Upper lobe of left lung (tissue), 6 donors: Measurements from ENCODE around the gene ROR2. TPM values are rescaled to one million over a fixed set of nuclear protein-coding genes. Genes with fewer than 3 reads are reported as not detected.
"Not testable (repeated sequence)": the region's sequence is repeated elsewhere in the genome, so short reads cannot be mapped to it uniquely, and the experiment has no call there.

Experiments
- ATAC-seq, 2 donors: fragments of 200-7000 bp; cut with Tn5 transposase; one replicate each; pipeline ENCODE4 v1.9.1; 2022; ENCODE audit warnings: mild to moderate bottlenecking in 2 of 2, moderate library complexity in 2 of 2; ENCODE audit not compliant: low FRiP score in 2 of 2
- DNase-seq, 2 donors: peaks; one replicate each; pipeline ENCODE4 v3.0.0-alpha.2; 2019 to 2020
- H3K27ac ChIP-seq, 4 donors: fragments of 200-600 bp; sonication (generic); one replicate each; pipeline ENCODE4 v1.5.1; 2016 to 2019
- H3K27me3 ChIP-seq, 4 donors: fragments of 200-600 bp; sonication (generic); one replicate each; pipeline ENCODE4 v1.5.1; 2017 to 2019
- H3K36me3 ChIP-seq, 4 donors: fragments of 200-600 bp; sonication (generic); one replicate each; pipeline ENCODE4 v1.5.1; 2016 to 2019
- H3K4me1 ChIP-seq, 4 donors: fragments of 200-600 bp; sonication (generic); one replicate each; pipeline ENCODE4 v1.5.1; 2018 to 2019
- H3K4me3 ChIP-seq, 4 donors: fragments of 200-600 bp; sonication (generic); one replicate each; pipeline ENCODE4 v1.5.1; 2017 to 2019; ENCODE audit warnings: mild to moderate bottlenecking in 2 of 4, moderate library complexity in 1 of 4
- H3K9me3 ChIP-seq, 4 donors: fragments of 200-600 bp; sonication (generic); one replicate each; pipeline ENCODE4 v1.5.1; 2018 to 2019
- EP300 ChIP-seq, 4 donors: sonication (generic); formaldehyde crosslinking; IDR thresholded peaks; one replicate each; pipeline ENCODE4 v1.5.1; 2017; ENCODE audit warnings: antibody characterized with exemption in 4 of 4, control low read depth in 2 of 4
- POLR2A ChIP-seq, 4 donors: fragments of 450-650 bp; IDR thresholded peaks; one replicate each; pipeline ENCODE4 v1.5.1; 2016 to 2017; ENCODE audit warnings: antibody characterized with exemption in 4 of 4, mild to moderate bottlenecking in 2 of 4
- POLR2AphosphoS5 ChIP-seq, 2 donors: sonication (generic); formaldehyde crosslinking; IDR thresholded peaks; one replicate each; pipeline ENCODE4 v1.5.1; 2017; ENCODE audit warnings: antibody characterized with exemption in 2 of 2
- WGBS, 2 donors: methylation state at CpG; one replicate each; pipeline ENCODE4 v1.1.5; 2017 to 2018; 5-methylcytosine and 5-hydroxymethylcytosine counted together
- total RNA-seq, 6 donors: library from RNA; depleted of rRNA in 4 of 6; stranded (reverse); fragments of >200 nt in 4 of 6; gene quantifications; one replicate each; pipeline versions ENCODE4 v1.1.0 to v1.2.1, GENCODE V29; 2016 to 2021
- TF ChIP-seq, protein P1 (sequence below), 6 experiments: fragments of 450-650 bp in 4 of 6; fragments of 200-600 bp in 2 of 6; sonication (generic) in 2 of 6; IDR thresholded peaks; one replicate each; pipeline ENCODE4 v1.5.1; 2016 to 2019; ENCODE audit warnings: antibody characterized with exemption in 6 of 6
- donor health status: DM: no; HTN: no; CAD: no; lungs with moderate emphysema.
- donor health status: DM: no; HTN: yes; CAD: no; lungs with severe emphysema.

ROR2 gene
- total RNA-seq, 6 donors from 2014 or later, result 2.7 to 8.1 (median 3.4) TPM

DNA sequence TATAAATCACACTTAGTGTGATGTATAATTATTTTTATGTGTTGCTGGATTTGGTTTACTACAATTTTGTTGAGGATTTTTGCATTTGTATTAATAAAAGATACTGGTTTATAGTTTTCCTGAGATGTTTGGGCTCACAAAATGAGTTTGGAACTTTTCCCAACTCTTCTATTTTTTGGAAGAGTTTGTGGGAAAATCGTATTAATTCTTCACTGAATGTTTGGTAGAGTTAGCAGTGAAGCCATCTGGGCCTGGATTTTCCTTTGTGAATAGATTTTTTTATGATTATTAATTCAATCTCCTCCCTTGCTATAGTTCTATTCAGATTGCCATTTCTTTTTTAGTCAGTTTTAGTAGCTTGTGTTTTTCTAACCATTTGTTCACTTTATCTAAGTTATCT is 324.7 kb downstream of the ROR2 start:
- WGBS, 2 donors, result 54 to 62% methylated on average over 1 of the region's 1 CpG
- no peak for ATAC-seq
- DNase-seq, result no peak
- H3K27ac ChIP-seq, result no peak overlapping the region
- H3K9me3 ChIP-seq, result peaks cover 0 to 3% (median 0%) of the 10 kb centered on the region in 4 donors
- no peak for TF ChIP-seq EP300 (IDR thresholded peaks at IDR 0.05)
- TF ChIP-seq POLR2A (IDR thresholded peaks at IDR 0.05), result no peak
- TF ChIP-seq, protein P1, sequence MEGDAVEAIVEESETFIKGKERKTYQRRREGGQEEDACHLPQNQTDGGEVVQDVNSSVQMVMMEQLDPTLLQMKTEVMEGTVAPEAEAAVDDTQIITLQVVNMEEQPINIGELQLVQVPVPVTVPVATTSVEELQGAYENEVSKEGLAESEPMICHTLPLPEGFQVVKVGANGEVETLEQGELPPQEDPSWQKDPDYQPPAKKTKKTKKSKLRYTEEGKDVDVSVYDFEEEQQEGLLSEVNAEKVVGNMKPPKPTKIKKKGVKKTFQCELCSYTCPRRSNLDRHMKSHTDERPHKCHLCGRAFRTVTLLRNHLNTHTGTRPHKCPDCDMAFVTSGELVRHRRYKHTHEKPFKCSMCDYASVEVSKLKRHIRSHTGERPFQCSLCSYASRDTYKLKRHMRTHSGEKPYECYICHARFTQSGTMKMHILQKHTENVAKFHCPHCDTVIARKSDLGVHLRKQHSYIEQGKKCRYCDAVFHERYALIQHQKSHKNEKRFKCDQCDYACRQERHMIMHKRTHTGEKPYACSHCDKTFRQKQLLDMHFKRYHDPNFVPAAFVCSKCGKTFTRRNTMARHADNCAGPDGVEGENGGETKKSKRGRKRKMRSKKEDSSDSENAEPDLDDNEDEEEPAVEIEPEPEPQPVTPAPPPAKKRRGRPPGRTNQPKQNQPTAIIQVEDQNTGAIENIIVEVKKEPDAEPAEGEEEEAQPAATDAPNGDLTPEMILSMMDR (IDR thresholded peaks at IDR 0.05), result no peak
- TF ChIP-seq POLR2AphosphoS5 (IDR thresholded peaks at IDR 0.05), result no peak
- no peaks in the 10 kb centered on the region for H3K4me1 ChIP-seq
- no peaks in the 10 kb centered on the region for H3K27me3 ChIP-seq
- no peak overlapping the region for H3K4me3 ChIP-seq
- H3K36me3 ChIP-seq, result no peaks in the 10 kb centered on the region

DNA sequence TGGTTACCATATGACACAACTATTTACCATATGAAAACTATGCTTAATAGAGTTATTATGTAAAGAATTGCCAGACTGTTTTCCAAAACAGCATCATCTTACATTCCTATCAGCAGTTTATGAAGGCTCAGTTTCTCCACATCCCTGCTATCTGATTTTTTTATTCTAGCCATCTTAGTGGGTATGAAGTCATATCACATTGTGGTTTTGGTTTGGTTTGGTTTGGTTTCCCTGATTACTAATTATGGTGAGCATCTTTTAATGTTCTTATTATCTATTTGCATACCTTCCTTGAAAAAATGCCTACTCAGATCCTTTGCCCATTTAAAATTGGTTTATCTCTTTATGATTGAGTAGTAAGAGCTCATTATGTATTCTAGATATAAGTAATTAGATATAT is 327.0 kb downstream of the ROR2 start:
- TF ChIP-seq POLR2A (IDR thresholded peaks at IDR 0.05) (no peak), EP300 (IDR thresholded peaks at IDR 0.05) (no peak), POLR2AphosphoS5 (IDR thresholded peaks at IDR 0.05) (no peak)
- TF ChIP-seq, protein P1 (IDR thresholded peaks at IDR 0.05), result no peak
- Histone ChIP-seq H3K36me3 (no peaks in the 10 kb centered on the region), H3K9me3 (no peaks in the 10 kb centered on the region), H3K4me1 (no peaks in the 10 kb centered on the region), H3K27ac (no peak overlapping the region), H3K27me3 (no peaks in the 10 kb centered on the region), H3K4me3 (no peak overlapping the region)
- DNase-seq (no peak), ATAC-seq (no peak)

DNA sequence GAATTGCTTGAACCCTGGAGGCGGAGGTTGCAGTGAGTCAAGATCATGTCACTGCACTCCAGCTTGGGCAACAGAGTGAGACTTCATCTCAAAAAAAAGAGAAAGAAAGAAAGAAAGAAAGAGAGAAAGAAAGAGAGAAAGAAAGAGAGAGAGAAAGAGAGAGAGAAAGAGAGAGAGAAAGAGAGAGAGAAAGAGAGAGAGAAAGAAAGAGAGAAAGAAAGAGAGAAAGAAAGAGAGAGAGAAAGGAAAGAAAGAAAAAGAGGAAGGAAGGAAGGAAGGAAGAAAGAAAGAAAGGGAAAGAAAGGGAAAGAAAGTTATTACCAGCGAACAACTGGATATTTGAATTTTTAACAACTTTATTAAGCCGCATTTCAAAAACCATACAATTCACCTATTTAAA is 327.9 kb downstream of the ROR2 start:
- not testable (repeated sequence) for H3K9me3 ChIP-seq

DNA sequence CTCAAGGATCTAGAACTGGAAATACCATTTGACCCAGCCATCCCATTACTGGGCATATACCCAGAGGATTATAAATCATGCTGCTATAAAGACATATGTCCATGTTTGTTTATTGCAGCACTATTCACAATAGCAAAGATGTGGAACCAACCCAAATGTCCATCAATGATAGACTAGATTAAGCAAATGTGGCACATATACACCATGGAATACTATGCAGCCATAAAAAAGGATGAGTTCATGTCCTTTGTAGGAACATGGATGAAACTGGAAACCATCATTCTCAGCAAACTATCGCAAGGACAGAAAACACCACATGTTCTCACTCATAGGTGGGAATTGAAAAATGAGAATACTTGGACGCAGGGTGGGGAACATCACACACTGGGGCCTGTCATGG is 336.0 kb downstream of the ROR2 start:
- not testable (repeated sequence) for H3K36me3 ChIP-seq, H3K9me3 ChIP-seq, H3K27me3 ChIP-seq, DNase-seq, H3K27ac ChIP-seq, ATAC-seq, H3K4me3 ChIP-seq, H3K4me1 ChIP-seq
- 94% methylated on average over 2 of the region's 2 CpGs for WGBS, 2 donors

More for the DNA sequence above, 327.9 kb downstream of the ROR2 start:
- H3K4me3 ChIP-seq, ATAC-seq, DNase-seq, H3K36me3 ChIP-seq, H3K27ac ChIP-seq, H3K4me1 ChIP-seq, H3K27me3 ChIP-seq: not testable (repeated sequence)
- WGBS, 2 donors, result 93% methylated on average over 3 of the region's 3 CpGs

DNA sequence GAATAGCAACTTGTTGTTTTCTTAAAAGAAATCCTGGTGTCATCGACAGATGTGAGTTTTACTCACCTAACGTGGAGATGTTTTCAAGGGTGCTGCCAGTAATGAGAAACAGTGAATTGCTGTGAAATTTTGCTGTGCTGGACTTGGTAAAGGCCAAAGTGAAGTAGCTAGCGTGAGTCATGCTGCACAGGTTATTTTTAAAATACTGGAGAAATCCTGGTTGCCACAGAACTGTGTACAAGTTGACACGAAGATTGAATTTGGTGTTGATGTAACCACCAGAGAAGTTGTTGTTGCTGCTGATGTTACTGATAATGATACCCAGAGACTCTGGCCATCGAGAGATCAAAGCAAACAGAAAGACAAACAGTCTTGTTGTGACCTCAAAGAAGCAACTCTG is 338.4 kb downstream of the ROR2 start:
- no peak for DNase-seq

DNA sequence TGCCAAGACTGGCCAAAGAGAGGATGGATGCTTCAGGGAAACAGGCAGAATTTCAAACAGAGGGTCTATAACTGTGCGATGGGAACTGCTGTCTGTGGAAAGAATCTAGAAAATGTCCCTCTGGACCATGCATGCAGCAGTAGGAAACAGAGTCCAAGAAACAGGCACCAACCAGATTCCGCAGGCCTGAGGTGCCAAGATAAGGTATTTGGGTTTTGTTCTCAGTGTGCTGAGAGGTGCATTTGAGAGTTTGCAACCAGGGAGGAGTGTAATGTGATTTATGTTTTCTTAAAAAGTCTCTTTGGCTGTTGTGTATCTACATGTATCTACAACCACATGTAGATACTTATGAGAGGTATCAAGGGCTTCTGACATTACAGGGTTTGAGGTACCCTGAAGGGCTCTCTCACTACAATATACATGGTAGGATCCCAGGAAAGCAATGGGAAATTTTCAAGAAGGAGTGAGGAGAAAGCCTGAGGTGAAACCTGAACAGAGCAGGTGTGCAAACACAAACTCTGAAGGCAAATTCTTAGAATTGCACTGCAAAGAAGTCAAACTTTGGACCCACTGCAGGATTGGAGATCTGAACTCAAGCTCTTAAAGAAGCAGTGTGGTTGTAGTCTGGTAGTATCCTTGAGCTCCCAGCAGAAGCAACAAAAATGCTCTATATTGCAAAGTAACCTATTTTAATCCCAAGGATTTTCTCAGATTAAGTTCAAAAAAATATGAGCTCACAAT is 343.6 kb downstream of the ROR2 start:
- no peaks in the 10 kb centered on the region for H3K4me1 ChIP-seq
- ATAC-seq, result no peak
- DNase-seq, result no peak
- no peaks in the 10 kb centered on the region for H3K9me3 ChIP-seq
- H3K4me3 ChIP-seq, result no peak overlapping the region
- no peaks in the 10 kb centered on the region for H3K36me3 ChIP-seq
- TF ChIP-seq POLR2A (IDR thresholded peaks at IDR 0.05) (no peak), EP300 (IDR thresholded peaks at IDR 0.05) (no peak), POLR2AphosphoS5 (IDR thresholded peaks at IDR 0.05) (no peak)
- TF ChIP-seq, protein P1 (IDR thresholded peaks at IDR 0.05), result no peak
- no peak overlapping the region for H3K27ac ChIP-seq
- WGBS, 2 donors, result 81 to 94% methylated on average over 2 of the region's 2 CpGs
- H3K27me3 ChIP-seq, result no peaks in the 10 kb centered on the region

More for the DNA sequence above, 338.4 kb downstream of the ROR2 start:
- H3K4me3 ChIP-seq, result no peak overlapping the region
- no peaks in the 10 kb centered on the region for H3K36me3 ChIP-seq
- H3K27me3 ChIP-seq, result no peaks in the 10 kb centered on the region
- no peak for ATAC-seq
- H3K27ac ChIP-seq, result no peak overlapping the region
- WGBS, 2 donors, result 54 to 55% methylated on average over 5 of the region's 5 CpGs
- no peaks in the 10 kb centered on the region for H3K4me1 ChIP-seq
- H3K9me3 ChIP-seq, result no peaks in the 10 kb centered on the region
- no peak for TF ChIP-seq EP300 (IDR thresholded peaks at IDR 0.05)
